Measurements from ENCODE around the gene PPP1R13B. TPM values are rescaled to one million over a fixed set of nuclear protein-coding genes. Genes with fewer than 3 reads are reported as not detected.

The PPP1R13B gene
- polyA plus RNA-seq, 1 donor (not counting 4 experiments of a cell fraction or from before 2014, with no cell fraction given), result 7.7 TPM

DNA sequence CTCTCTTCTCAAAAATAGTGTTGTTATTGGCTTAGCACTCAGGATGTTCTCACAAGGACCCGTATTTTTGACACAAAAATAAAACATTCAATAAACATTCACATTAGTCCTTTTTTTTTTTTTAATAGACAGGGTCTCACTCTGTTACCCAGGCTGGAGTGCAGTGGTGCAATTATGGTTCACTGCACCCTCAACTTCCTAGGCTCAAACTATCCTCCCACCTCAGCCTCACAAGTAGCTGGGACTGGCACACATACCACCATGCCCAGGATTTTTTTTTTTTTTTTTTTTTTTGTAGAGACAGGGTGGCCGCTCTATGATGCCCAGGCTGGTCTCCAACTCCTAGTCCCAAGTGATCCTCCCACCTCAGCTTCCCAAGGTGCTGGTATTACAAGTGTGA is 27.0 kb downstream of the PPP1R13B start:
- H3K27me3 ChIP-seq (ENCODE audit: control insufficient read depth, extremely low read depth, insufficient read depth, low read length), result no peaks in the 10 kb centered on the region
- no peak for TF ChIP-seq EZH2 (IDR thresholded peaks at IDR 0.05; ENCODE audit: low read length)
- TF ChIP-seq, protein P1, sequence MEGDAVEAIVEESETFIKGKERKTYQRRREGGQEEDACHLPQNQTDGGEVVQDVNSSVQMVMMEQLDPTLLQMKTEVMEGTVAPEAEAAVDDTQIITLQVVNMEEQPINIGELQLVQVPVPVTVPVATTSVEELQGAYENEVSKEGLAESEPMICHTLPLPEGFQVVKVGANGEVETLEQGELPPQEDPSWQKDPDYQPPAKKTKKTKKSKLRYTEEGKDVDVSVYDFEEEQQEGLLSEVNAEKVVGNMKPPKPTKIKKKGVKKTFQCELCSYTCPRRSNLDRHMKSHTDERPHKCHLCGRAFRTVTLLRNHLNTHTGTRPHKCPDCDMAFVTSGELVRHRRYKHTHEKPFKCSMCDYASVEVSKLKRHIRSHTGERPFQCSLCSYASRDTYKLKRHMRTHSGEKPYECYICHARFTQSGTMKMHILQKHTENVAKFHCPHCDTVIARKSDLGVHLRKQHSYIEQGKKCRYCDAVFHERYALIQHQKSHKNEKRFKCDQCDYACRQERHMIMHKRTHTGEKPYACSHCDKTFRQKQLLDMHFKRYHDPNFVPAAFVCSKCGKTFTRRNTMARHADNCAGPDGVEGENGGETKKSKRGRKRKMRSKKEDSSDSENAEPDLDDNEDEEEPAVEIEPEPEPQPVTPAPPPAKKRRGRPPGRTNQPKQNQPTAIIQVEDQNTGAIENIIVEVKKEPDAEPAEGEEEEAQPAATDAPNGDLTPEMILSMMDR (optimal IDR thresholded peaks at IDR 0.05 in 1 of 3, IDR thresholded peaks at IDR 0.05 in 1 of 3, conservative IDR thresholded peaks at IDR 0.05 in 1 of 3; ENCODE audit: extremely low read depth in 1 of 3, insufficient read depth in 2 of 3, low read length in 3 of 3), result no peak
- dilution Hi-C loops (cut with MboI; ENCODE audit: extremely low pct_ligation_motif_present, low sequenced_read_pairs), result no loop called here
- H3K9me3 ChIP-seq (ENCODE audit: control insufficient read depth, low read depth, low read length), result no peaks in the 10 kb centered on the region
- H3K4me3 ChIP-seq (ENCODE audit: control insufficient read depth in 2 of 3, extremely low read depth in 1 of 3, insufficient read depth in 2 of 3, low read depth in 1 of 3, low read length in 3 of 3), result no peak overlapping the region
- no peak for FAIRE-seq
- no peaks in the 10 kb centered on the region for H3K36me3 ChIP-seq (ENCODE audit: control insufficient read depth in 2 of 2, extremely low read depth in 1 of 2, insufficient read depth in 2 of 2, low read length in 2 of 2)
- H3K4me2 ChIP-seq (ENCODE audit: control insufficient read depth, extremely low read depth, insufficient read depth, low read depth, low read length), result peak overlapping the region; percentile 52
- DNase-seq (ENCODE audit: low read depth, low spot score), result no peak
- H4K20me1 ChIP-seq (ENCODE audit: control insufficient read depth, extremely low read depth, insufficient read depth, low read length), result no peaks in the 10 kb centered on the region
- H3K79me2 ChIP-seq (ENCODE audit: control insufficient read depth, insufficient read depth, low read length), result peaks cover 41% of the 10 kb centered on the region
- peak overlapping the region; percentile 0 for H3K9ac ChIP-seq (ENCODE audit: control insufficient read depth, extremely low read depth, insufficient read depth, low read length)
- H3K27ac ChIP-seq (ENCODE audit: control insufficient read depth, insufficient read depth, low read length), result no peak overlapping the region
- H2AFZ ChIP-seq (ENCODE audit: control insufficient read depth, low read length), result no peak overlapping the region
- H3K9me1 ChIP-seq (ENCODE audit: control insufficient read depth, extremely low read depth, insufficient read depth, low read length), result no peaks in the 10 kb centered on the region
- H3K4me1 ChIP-seq (ENCODE audit: control insufficient read depth, extremely low read depth, insufficient read depth, low read length), result peaks cover 10% of the 10 kb centered on the region

DNA sequence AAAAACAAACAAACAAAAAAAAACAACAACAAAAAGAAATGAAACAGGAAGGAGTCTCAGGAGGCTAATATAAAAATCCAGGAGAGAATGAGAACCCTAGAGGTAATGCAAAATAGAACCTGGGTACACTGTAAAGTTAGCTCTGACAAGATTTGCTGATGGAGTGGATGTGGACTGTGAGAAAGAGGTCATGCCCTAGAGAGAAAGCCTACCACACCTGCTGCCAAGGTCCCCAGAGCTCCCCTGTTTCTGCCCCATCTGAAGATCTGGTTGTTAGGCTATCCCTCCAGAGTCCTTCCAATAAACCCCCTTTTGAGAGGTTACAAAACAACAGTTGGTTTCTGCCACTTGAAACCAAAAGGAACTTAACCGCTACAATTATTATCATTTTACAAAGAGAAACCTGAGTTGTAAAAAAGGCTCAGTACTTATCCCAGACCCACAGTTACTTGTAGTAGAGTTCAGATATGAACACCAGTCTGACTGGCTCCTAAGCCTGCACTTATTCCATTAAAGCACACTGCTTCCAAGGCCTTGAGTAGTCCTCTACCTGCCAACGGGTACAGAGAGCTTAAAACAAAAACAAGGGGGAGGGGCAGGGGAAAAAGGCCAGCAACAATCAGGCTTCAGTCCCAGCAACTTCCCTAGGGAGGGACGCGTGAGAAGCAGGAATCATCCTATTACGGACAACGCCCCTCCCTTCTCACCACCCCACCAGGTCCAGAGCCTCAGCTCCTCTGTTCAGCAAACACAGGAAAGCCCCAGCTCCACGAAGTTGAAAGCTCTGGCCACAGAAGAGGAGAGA is 27.7 kb downstream of the PPP1R13B start:
- peak; percentile 58 for FAIRE-seq
- Histone ChIP-seq H4K20me1 (ENCODE audit: control insufficient read depth, extremely low read depth, insufficient read depth, low read length) (no peaks in the 10 kb centered on the region), H3K9me3 (ENCODE audit: control insufficient read depth, low read depth, low read length) (no peaks in the 10 kb centered on the region), H2AFZ (ENCODE audit: control insufficient read depth, low read length) (no peak overlapping the region), H3K27ac (ENCODE audit: control insufficient read depth, insufficient read depth, low read length) (no peak overlapping the region), H3K4me3 (ENCODE audit: control insufficient read depth in 2 of 3, extremely low read depth in 1 of 3, insufficient read depth in 2 of 3, low read depth in 1 of 3, low read length in 3 of 3) (no peak overlapping the region), H3K36me3 (ENCODE audit: control insufficient read depth in 2 of 2, extremely low read depth in 1 of 2, insufficient read depth in 2 of 2, low read length in 2 of 2) (no peaks in the 10 kb centered on the region), H3K79me2 (ENCODE audit: control insufficient read depth, insufficient read depth, low read length) (peaks cover 38% of the 10 kb centered on the region), H3K9ac (ENCODE audit: control insufficient read depth, extremely low read depth, insufficient read depth, low read length) (peak overlapping the region; percentile 0), H3K4me1 (ENCODE audit: control insufficient read depth, extremely low read depth, insufficient read depth, low read length) (peaks cover 10% of the 10 kb centered on the region), H3K9me1 (ENCODE audit: control insufficient read depth, extremely low read depth, insufficient read depth, low read length) (no peaks in the 10 kb centered on the region), H3K4me2 (ENCODE audit: control insufficient read depth, extremely low read depth, insufficient read depth, low read depth, low read length) (peak overlapping the region; percentile 52), H3K27me3 (ENCODE audit: control insufficient read depth, extremely low read depth, insufficient read depth, low read length) (no peaks in the 10 kb centered on the region)
- dilution Hi-C loops (cut with MboI; ENCODE audit: extremely low pct_ligation_motif_present, low sequenced_read_pairs), result no loop called here
- TF ChIP-seq EZH2 (IDR thresholded peaks at IDR 0.05; ENCODE audit: low read length), result no peak
- TF ChIP-seq, protein P1 (optimal IDR thresholded peaks at IDR 0.05 in 1 of 3, IDR thresholded peaks at IDR 0.05 in 1 of 3, conservative IDR thresholded peaks at IDR 0.05 in 1 of 3; ENCODE audit: extremely low read depth in 1 of 3, insufficient read depth in 2 of 3, low read length in 3 of 3), result no peak
- DNase-seq (ENCODE audit: low read depth, low spot score), result no peak
